HG03575 (cell line): ENCODE results near the gene NMT1.

ENCODE experiments used
- ATAC-seq: cut with Tn5 transposase; IDR thresholded peaks from one replicate; pipeline ENCODE4 v1.9.1; 2021; ENCODE audit not compliant: unreplicated experiment, insufficient number of reproducible peaks, low FRiP score; ENCODE audit errors: extremely low read depth

The NMT1 gene

DNA sequence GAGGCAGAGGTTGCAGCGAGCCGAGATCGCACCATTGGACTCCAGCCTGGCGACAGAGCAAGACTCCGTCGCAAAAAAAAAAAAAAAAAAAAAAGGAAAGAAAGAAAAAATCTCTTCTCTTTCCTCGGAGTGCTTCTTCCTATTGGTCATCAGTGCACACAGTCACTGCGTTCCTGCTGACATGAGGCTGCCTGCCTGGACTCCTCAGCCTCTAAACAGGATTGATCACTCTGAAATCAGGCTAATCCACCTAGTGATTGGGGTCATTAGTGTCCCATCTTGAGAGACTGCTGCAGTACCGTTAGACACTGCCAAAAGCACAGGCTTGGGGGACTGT lies 40.4 kb downstream of the NMT1 start:
- no peak for ATAC-seq

DNA sequence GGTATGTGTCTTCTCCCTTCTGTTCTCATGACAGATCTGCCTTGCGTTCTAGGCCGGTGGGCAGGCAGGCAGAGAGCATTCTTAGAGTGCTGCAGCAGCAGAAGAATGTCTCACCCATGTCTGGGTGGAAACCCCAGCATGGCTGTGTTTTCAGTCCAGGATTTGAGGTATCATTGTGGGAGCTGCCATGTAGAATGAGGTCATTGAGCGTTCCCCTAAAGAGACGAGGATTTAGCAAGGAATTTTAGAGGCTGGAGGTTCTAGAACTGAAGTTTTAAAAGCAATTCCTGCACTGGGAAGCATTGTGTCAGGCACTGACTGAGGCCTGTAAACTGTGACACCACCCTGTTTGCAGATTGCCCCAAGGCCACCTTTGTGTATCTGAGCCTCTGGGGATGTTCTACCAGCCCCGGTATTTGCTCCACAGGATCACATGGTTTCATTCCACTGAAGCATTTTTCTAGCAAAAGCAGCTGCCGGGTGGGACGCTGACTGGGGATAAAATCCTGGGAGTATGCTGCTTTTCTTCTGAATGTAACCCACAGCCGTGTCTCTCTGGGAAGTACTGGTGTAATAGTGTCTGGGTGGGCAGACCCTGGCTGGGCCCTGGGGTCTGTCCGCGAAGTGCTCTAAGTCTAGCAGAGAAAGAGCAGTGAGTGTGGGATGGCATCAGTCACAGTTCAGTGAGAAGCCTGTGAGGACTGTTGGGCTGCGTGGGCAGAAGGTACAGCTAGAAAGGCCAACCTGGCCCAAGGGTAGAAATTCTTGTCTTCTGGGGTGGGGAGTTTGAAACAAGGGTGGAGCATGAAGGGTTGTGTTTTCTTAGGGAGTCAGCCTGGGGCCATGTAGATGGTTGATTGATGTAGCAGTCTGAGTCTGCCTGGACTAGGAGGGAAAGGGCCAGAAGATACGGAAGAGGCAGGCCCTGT lies 41.0 kb downstream of the NMT1 start:
- no peak for ATAC-seq

DNA sequence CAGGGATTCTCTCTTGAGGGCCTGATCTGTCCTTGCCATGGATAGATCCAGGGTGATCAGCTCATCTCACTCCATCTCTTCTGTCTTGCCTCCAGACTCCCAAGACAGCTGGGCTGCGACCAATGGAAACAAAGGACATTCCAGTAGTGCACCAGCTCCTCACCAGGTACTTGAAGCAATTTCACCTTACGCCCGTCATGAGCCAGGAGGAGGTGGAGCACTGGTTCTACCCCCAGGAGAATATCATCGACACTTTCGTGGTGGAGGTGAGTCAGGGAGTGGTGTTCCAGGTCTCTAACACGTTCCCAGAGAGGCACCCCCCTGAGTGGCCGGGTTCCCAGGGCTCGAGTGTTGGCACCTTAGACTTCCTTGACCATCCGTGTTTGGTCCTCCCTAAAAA lies 41.7 kb downstream of the NMT1 start:
- ATAC-seq: no peak

DNA sequence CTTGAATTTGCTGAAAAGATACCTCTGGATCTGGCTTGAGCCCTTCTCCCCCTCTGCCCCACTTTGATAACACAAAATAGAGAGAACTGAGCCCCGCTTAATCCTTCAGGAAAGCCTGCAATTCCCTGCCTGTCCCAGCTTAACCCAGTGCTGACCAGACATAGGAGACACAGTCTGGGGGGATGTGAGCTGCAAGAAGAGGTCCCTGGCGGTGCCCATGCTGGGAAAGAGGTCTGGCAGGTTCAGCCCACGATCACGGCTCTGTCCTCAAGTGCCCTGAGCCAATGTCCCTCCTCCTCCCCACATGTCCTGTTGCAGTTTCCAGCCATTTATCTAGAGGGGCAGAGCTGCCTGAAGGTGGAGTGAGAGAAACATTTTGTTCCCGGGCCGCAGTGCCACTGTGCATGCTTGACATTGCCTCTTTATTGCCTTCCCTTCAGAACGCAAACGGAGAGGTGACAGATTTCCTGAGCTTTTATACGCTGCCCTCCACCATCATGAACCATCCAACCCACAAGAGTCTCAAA lies 42.2 kb downstream of the NMT1 start:
- ATAC-seq: no peak

- ATAC-seq: no peak
Observed at GRCh38 chr17:45104029-45104428, 42.9 kb downstream of the NMT1 start.

- no peak for ATAC-seq
Observed at GRCh38 chr17:45104497-45104896, 43.4 kb downstream of the NMT1 start.

- ATAC-seq: no peak
Observed at GRCh38 chr17:45104907-45105624, 43.9 kb downstream of the NMT1 start.

GRCh38 chr17:45106096-45106495 lies 45.0 kb downstream of the NMT1 start:
- ATAC-seq: no peak

DNA sequence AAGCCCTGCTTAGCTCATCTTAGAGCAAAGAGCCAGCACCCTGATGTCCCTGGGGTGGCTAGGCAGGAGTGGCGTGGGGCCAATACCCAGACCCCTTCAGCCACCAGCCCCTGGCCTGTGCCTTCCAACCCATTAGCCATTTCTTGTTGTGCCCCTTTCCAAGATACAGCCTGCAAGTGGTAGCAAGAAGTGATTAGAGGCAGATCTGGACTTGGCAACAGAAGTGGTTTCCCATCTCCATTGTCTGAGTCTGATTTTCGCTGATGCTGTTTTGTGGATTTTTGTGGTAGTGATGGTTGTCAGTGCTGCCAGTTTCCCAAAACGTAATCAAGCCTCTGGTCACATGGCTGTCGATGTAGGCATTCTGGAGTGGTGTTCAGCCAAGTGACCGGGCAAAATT lies 45.5 kb downstream of the NMT1 start:
- ATAC-seq: no peak

DNA sequence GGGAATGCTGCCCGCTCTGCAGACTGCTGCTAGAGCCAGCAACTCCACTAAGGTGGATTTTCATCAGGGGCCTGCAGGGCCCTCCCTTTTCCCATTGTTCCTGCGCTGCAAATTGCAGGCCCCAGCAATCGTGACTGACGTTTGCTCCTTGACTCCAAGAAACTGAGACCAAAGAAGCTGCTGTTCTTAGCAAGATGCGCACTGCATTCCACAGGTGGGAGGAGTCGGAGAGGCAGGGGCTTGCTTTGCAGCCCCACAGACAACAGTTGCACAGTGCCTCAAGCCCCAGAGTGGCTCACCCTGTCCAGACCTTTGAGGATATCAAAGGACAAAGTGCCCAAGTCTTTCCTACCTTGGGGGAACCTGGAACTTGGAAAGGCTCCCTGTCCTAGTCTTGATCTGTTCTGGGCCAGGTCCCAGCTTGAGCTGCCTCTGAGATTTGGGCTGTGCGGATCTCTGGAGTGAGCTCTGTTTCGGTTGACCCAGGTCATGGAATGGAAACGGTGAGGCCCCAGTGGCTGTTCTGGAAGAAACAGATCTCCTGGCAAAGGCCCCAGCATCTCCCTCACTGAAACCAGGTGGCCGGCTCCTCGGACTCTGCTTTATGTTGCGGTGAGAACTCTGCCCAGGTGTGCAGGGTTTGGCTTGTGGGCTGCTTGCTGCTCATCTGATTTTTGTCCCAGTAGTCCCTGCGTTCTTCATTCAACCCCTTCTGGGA lies 46.3 kb downstream of the NMT1 start:
- ATAC-seq: no peak

GRCh38 chr17:45108051-45108450 lies 46.9 kb downstream of the NMT1 start:
- no peak for ATAC-seq

- no peak for ATAC-seq
Observed at GRCh38 chr17:45108595-45109521, 47.7 kb downstream of the NMT1 start.

DNA sequence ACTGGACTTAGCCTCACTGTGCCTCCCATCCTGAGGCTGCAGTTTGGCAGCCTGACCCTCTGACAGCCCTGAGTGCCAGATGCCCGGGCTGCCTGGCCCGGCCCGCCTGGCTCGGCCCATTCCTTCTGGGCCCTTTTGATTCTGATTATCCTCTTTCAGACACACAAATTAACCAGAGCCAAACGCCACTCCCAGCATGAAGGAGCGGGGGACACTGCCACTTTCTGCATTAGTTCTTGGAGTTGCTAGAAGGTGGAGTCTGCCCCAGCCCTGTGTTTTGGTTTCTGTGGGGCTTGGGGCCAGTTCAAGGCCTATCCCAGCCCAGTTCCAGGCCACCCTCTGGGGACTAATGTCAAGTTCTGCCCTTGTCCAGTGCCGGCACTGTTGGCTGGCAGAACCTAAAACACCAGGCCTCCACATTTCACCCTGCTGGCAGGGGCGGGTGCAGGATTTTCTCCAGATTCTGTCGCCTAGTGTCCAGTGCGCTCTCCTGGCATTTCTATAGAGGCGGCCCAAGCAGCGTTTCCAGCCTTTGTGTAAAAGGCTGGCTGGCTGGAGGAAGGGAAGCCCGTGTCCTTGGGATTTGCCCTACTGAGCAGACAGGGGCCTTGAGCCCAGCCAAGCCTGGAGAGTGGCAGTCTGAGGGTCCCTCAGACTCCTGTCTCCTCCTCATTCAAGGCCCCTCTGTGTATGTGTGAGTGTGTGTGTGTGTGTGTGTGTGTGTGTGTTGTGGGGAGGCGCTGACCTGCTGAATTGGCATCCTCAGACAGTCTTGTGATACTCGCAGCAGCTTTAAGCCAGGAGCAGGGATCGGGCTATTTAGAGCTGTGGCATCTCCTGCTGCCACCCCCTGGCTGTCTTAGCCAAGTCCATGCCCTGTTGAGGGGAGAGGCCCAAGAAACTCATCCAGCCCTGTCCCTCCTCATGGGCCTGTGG lies 49.8 kb downstream of the NMT1 start:
- no peak for ATAC-seq

GRCh38 chr17:45111850-45112249 lies 50.7 kb downstream of the NMT1 start:
- ATAC-seq: no peak

DNA sequence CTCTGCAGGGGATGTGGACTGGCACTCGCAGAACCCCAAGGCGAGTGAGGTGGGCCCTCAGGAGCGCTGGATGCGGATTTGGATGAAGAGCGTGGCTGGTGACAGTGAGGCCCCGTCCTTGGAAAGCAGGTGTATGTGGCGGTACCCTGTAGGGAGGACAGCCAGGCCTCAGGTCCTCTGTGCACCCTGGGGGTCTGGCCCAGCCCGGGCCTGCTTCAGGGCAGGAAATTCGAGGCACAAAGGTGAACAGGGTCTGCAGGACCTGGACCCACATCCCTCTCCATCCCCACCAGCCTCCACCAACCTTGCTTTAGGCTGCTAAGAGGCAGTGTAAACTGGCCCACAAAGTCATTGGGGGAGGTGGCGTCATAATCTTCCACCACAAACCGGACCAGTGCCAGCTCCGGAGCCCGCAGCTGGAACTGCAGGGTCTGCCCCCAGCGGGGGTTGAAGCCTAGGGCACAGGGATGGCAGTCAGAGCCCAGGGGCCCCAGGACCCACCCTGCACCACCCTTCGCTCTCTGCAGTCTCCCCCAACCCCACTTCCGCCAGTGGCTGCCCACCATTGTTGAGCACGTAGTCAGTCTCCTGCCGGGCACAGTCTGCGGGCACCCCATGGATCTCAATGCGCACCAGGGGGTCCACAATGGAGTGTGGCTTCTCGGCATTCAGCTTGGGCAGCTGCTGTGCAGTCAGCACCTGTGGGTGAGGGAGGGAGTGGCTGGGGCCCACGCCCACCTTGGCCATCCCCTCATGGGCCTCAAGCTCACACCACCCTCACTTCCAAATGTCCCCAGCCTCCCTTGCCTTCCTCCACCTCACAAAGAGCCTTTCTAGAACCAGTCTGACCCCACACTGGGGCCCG lies 51.7 kb downstream of the NMT1 start:
- no peak for ATAC-seq

DNA sequence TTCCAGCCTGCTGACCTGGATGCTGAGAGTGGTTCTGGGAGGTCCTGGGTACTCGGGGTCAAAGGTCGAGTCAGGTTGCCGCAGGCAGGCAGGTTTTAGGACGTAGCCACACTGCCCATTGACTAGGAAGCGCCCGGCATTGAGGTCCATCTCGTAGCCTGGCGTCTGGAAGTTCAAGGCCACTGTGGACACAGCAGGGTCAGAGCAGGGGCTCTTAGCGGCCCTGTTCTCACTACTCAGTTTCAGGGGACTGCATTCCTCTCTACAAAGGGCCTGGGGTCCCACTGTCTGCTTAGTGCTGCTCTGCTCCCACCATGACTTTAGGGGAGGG lies 52.3 kb downstream of the NMT1 start:
- ATAC-seq: no peak
